BLaER1 (cell line): Measurements from ENCODE around the gene SH3YL1.

Source experiments
- H3K27ac ChIP-seq: shearing (Covaris generic); formaldehyde crosslinking; 2 replicates; pipeline ENCODE4 v1.8.1; 2022
- H3K27me3 ChIP-seq: shearing (Covaris generic); formaldehyde crosslinking; 2 replicates; pipeline ENCODE4 v1.8.1; 2022
- H3K36me3 ChIP-seq: shearing (Covaris generic); formaldehyde crosslinking; 2 replicates; pipeline ENCODE4 v1.8.1; 2022
- H3K4me1 ChIP-seq: shearing (Covaris generic); formaldehyde crosslinking; 2 replicates; pipeline ENCODE4 v1.8.1; 2022
- H3K4me2 ChIP-seq: shearing (Covaris generic); formaldehyde crosslinking; 2 replicates; pipeline ENCODE4 v1.8.1; 2022
- H3K4me3 ChIP-seq: shearing (Covaris generic); formaldehyde crosslinking; 2 replicates; pipeline ENCODE4 v1.8.1; 2022
- H3K9ac ChIP-seq: shearing (Covaris generic); formaldehyde crosslinking; 2 replicates; pipeline ENCODE4 v1.8.1; 2022
- H3K9me3 ChIP-seq: shearing (Covaris generic); formaldehyde crosslinking; 2 replicates; pipeline ENCODE4 v1.8.1; 2022
- H4K20me1 ChIP-seq: shearing (Covaris generic); formaldehyde crosslinking; 2 replicates; pipeline ENCODE4 v1.8.1; 2022
- Cebpa-rat ChIP-seq: shearing (Covaris generic); IDR thresholded peaks from 2 replicates; pipeline ENCODE4 v1.8.1; 2022

SH3YL1 gene

DNA sequence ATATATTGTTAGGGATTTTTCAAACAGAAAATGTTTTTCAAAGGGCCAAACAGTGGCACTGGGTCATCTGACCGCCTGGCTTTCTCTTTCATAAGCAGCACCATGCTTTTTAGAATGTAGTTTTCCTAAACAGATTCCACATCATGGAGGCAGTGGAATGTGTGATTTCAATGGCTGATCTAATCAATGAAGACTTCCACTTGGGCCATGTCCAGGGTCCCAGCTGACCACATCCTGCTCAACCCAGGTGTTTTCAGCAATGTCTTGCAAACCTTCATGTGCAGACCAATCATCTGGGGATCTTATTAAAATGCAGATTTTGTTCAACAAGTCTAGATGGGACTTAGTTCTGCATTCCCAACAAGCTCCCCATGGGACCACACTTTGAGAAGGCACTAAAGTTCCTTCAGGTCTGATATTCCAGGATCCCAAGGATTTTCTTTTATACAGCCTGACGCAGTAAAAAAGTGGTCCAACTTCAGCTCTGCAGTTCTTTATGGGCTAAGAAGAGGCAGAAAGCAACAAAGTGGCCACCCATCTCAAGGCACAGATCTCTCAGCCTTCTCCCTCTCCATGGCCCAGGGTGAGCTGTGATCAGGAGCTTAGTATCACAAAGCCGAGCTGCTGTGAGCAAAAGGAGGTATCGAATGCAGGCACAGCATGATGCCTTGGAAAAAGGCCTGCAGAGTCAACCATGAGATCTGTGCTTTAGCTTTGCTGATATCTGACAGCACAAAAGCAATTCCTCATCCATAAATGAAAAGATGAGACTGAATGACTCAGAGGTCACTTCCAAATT is 20.4 kb upstream of the SH3YL1 start:
- peaks cover 91% of the 10 kb centered on the region for H4K20me1 ChIP-seq
- no peak overlapping the region for H3K27ac ChIP-seq
- H3K9ac ChIP-seq, result no peak overlapping the region
- no peak overlapping the region for H3K4me3 ChIP-seq
- H3K36me3 ChIP-seq, result peaks cover 58% of the 10 kb centered on the region
- no peaks in the 10 kb centered on the region for H3K9me3 ChIP-seq
- TF ChIP-seq Cebpa-rat, result no peak
- peaks cover 44% of the 10 kb centered on the region for H3K27me3 ChIP-seq
- peaks cover 16% of the 10 kb centered on the region for H3K4me1 ChIP-seq
- H3K4me2 ChIP-seq, result no peak overlapping the region

DNA sequence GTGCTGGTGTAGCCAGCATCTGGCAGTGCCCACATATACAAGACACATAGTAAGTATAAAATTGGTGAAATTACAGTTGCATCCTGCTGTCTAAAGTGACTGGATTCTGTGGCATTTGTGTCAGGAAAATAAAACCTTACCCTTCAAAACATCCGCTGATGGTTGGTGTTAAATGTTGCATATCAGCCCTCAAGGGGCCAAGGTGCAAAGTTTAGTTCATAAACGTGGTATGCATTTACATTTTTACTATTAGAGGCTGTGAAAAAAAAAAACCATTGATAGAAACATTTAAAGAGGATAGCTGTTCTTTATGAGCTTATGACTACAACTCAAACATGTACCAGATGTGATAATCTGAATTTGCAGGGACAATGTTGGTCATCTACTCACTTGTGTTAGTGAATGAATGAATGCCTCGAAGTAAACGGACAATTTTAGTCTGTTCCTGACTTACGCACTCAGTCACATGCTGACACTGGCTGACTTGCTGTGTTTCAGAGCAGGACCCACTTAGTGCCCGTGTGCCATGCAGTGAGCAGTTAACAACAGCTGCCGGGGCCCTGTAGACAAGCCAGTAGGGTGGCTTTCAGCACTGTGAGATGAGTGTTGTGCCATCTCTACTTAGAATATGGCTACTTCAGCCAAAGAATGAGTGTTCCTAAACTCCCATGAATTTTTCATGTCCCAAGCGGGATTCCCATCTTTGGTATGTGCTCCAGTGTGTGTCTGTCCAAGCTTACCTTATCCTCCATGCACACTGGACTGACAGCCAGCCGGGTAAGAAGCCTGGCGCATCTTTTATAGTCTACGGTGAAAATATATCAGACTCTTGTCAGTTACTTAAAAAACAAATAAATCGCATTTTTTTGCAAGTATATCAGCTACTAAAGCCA is 18.8 kb upstream of the SH3YL1 start:
- Histone ChIP-seq H3K4me3 (no peak overlapping the region), H3K4me2 (no peak overlapping the region), H4K20me1 (peaks cover 98% of the 10 kb centered on the region), H3K27me3 (peaks cover 30% of the 10 kb centered on the region), H3K4me1 (peaks cover 9% of the 10 kb centered on the region), H3K27ac (no peak overlapping the region), H3K36me3 (peaks cover 73% of the 10 kb centered on the region), H3K9me3 (no peaks in the 10 kb centered on the region), H3K9ac (no peak overlapping the region)
- no peak for TF ChIP-seq Cebpa-rat

DNA sequence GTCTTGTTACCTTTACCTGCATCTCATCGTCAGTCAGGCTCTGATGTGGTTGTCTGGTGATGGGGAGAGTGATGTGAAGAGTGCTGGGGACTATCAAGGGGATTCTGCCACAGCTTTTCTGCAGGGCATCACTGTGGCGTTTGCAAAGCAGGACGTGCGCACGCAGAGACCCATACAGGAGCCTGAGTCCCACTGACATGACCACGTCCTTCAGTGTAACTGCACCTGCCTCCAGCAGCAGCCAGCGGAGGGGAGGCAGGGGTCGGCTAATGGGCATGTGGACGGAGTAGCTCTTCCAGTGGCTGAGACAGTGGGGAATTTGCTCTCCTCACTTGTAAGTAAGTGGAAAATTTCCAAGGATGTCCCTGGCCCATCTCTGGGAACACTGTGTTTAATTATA is 17.5 kb upstream of the SH3YL1 start:
- no peak overlapping the region for H3K27ac ChIP-seq
- H3K4me3 ChIP-seq, result no peak overlapping the region
- H3K27me3 ChIP-seq, result peaks cover 18% of the 10 kb centered on the region
- H3K36me3 ChIP-seq, result peaks cover 85% of the 10 kb centered on the region
- no peaks in the 10 kb centered on the region for H3K9me3 ChIP-seq
- H3K4me1 ChIP-seq, result peaks cover 2% of the 10 kb centered on the region; the same call in 1 of the 2 replicates
- no peak for TF ChIP-seq Cebpa-rat
- peaks cover 99% of the 10 kb centered on the region for H4K20me1 ChIP-seq
- no peak overlapping the region for H3K9ac ChIP-seq
- H3K4me2 ChIP-seq, result no peak overlapping the region

DNA sequence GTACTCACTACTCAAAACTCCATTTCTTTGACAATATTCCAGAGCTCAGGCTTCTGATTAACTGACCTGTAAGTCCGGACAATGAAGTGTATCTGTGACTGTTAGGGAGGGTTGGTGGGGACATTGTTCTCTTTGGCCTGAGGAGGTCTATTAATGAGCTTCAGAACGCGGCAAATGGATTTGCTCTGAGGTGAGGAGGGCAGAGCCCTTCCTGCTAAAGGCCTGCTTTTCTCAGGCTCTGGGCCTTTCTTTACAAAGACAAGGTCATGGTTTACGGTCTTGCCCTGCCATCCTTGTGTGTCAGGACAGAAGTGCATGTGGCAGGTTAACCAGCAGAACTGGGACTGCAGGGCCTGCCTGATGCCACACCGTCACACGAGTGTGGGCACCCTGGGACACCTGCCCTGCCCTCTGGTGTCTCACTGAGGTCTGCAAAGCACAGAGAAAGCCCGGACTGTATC is 16.8 kb upstream of the SH3YL1 start:
- Histone ChIP-seq H3K36me3 (peaks cover 91% of the 10 kb centered on the region), H4K20me1 (peaks cover 99% of the 10 kb centered on the region), H3K4me2 (no peak overlapping the region), H3K9ac (no peak overlapping the region), H3K4me1 (peaks cover 9% of the 10 kb centered on the region), H3K9me3 (no peaks in the 10 kb centered on the region), H3K27me3 (peaks cover 11% of the 10 kb centered on the region), H3K4me3 (no peak overlapping the region), H3K27ac (no peak overlapping the region)
- TF ChIP-seq Cebpa-rat, result no peak

DNA sequence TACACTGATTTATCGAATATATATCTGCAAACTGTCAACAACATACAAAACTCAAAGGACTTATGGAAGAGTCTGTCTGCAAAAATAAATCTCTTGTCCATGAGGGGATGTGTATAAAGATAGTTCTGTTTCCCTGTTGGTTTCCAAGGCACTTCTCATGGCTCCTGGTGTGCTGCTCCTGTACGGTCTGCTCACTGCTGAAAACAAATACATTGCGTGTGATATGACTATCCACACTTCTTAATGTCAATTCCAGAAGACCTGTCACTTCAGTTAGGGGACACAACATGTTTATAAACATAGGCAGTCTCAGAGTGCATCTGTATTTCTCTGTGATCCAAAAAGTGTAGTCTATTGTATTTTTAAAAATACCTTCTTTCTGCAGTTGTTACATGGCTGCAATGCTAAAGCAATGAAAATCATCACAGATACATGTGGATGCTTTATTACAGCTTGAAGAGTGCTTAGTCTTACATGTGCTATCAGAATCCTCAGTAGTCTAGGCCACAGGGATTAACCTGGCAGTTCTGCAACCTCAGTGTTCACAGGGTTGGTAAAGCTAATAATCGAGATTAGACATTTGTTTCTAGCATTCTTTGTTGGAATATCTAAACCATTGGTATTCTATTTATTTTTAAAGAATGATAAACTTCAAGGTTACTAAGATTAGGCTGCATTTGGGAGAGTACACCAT is 16.3 kb upstream of the SH3YL1 start:
- H3K36me3 ChIP-seq, result peaks cover 91% of the 10 kb centered on the region
- no peak overlapping the region for H3K4me2 ChIP-seq
- H3K4me3 ChIP-seq, result no peak overlapping the region
- H3K4me1 ChIP-seq, result peaks cover 14% of the 10 kb centered on the region
- H3K9ac ChIP-seq, result no peak overlapping the region
- TF ChIP-seq Cebpa-rat, result no peak
- no peak overlapping the region for H3K27ac ChIP-seq
- no peaks in the 10 kb centered on the region for H3K9me3 ChIP-seq
- peaks cover 5% of the 10 kb centered on the region for H3K27me3 ChIP-seq
- H4K20me1 ChIP-seq, result peaks cover 99% of the 10 kb centered on the region

DNA sequence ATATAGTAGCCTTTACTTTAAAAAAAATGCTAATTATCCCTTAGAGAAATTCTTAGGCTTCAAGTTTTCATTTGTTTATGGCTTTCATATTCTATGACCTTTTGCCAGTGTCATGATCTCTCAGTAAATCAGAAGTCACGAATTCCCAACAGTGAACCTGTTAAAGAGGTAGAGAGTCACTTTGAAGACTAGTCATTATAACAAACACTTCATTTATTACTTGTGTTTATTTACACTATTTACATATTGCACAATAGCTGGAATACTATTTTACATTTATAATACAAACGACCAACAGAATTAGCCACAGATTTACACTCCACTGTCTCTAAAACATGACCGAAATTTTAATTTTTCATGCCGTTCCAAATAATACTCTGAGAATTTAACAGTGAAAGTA is 15.5 kb upstream of the SH3YL1 start:
- Histone ChIP-seq H3K4me2 (no peak overlapping the region), H3K27ac (no peak overlapping the region), H3K36me3 (peaks cover 88% of the 10 kb centered on the region), H3K4me1 (peaks cover 22% of the 10 kb centered on the region), H3K9ac (no peak overlapping the region), H4K20me1 (peaks cover 99% of the 10 kb centered on the region), H3K27me3 (no peaks in the 10 kb centered on the region; the same call in 1 of the 2 replicates), H3K4me3 (no peak overlapping the region), H3K9me3 (no peaks in the 10 kb centered on the region)
- TF ChIP-seq Cebpa-rat, result peak; percentile 20; the same call in 1 of the 2 replicates

DNA sequence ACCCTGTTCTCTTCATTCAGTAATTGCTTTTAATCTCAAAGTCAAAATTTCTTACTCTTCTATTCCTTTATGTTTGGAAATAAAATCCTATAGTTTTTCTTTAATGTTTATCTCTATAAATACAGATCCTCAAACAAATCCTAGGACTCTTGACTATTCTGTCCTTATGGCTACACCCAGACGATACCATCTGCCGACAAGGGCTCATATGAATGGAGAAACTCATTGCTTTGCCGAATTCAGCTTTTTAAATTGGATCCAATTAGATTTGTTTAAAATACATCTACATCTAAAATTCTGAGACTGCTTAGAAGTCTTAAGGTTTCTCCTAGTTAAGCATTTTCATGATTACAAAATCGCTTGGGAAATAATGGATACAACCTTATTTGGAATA is 15.1 kb upstream of the SH3YL1 start:
- H3K9me3 ChIP-seq, result no peaks in the 10 kb centered on the region
- no peak overlapping the region for H3K4me2 ChIP-seq
- H3K4me1 ChIP-seq, result peaks cover 23% of the 10 kb centered on the region
- H4K20me1 ChIP-seq, result peaks cover 99% of the 10 kb centered on the region
- H3K36me3 ChIP-seq, result peaks cover 88% of the 10 kb centered on the region
- no peaks in the 10 kb centered on the region for H3K27me3 ChIP-seq
- no peak overlapping the region for H3K9ac ChIP-seq
- no peak overlapping the region for H3K27ac ChIP-seq
- no peak for TF ChIP-seq Cebpa-rat
- H3K4me3 ChIP-seq, result no peak overlapping the region

DNA sequence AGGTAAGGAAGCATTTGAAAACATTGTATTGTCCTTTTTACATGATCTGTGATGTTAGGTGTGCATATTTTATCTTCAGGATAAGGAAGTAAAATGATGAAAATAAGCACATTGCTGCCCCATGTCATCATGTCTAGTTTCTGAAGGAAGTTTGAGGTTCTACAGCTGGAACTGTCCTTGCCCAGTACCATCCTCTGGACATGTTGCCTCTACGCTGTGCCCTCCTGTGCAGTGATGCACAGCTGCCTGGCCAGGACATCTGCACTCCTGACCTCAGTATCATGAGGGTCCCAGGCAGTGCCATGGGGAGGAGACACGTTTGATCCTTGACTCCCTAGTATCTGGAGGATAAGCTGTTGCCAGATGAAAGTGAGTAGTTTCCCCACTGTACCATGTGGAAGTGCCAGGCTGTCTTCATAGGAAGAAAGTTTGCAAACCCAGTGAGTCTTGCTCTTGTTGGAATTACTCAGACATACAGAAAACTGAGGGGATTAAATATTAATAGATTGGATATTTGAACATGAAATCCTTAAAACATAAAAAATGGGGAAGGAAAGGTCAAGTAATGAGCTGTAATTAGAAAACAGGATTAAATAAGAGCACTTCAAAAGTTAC is 14.6 kb upstream of the SH3YL1 start:
- no peak overlapping the region for H3K4me2 ChIP-seq
- H3K27ac ChIP-seq, result no peak overlapping the region
- no peak for TF ChIP-seq Cebpa-rat
- H3K36me3 ChIP-seq, result peaks cover 88% of the 10 kb centered on the region
- H3K4me1 ChIP-seq, result peaks cover 23% of the 10 kb centered on the region
- no peaks in the 10 kb centered on the region for H3K9me3 ChIP-seq
- peaks cover 99% of the 10 kb centered on the region for H4K20me1 ChIP-seq
- H3K27me3 ChIP-seq, result no peaks in the 10 kb centered on the region
- no peak overlapping the region for H3K9ac ChIP-seq
- no peak overlapping the region for H3K4me3 ChIP-seq

DNA sequence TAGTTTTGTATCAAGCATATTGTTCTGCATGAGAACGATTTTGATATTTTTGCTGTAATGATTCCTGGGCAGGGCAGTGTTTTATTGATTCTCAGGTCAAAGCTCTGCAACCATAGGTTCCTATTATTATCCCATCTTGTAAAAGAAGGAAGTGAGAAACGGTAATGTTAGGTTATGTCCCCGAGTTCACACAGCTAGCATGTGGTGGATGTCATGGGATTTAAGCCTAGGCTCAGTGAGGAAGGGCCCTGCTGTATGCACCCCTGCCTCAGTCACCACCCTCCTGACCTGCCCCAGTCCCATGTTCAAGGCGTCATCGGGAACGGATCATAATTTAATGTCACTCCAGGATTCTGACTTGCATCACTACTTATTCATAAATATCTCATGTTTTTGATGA is 11.6 kb upstream of the SH3YL1 start:
- Histone ChIP-seq H3K27me3 (no peaks in the 10 kb centered on the region), H3K36me3 (peaks cover 88% of the 10 kb centered on the region), H3K9me3 (no peaks in the 10 kb centered on the region), H3K4me3 (no peak overlapping the region), H4K20me1 (peaks cover 99% of the 10 kb centered on the region), H3K4me2 (peak overlapping the region; percentile 52), H3K9ac (no peak overlapping the region), H3K4me1 (peaks cover 23% of the 10 kb centered on the region), H3K27ac (no peak overlapping the region)
- no peak for TF ChIP-seq Cebpa-rat
